Thyroid gland (tissue), 4 donors: ENCODE results near the gene PPIE. TPM values are rescaled to one million over a fixed set of nuclear protein-coding genes. Genes with fewer than 3 reads are reported as not detected.

Source experiments
- DNase-seq, 2 donors: peaks; one replicate each; pipeline ENCODE4 v3.0.0-alpha.2; 2019
- H3K27ac ChIP-seq, 3 donors: fragments of 200-600 bp; sonication (generic); 1 replicate in 2 of 3; 2 replicates in 1 of 3; pipeline ENCODE4 v1.5.1; 2016 to 2019; ENCODE audit warnings: mild to moderate bottlenecking in 1 of 3, moderate library complexity in 1 of 3
- H3K27me3 ChIP-seq: fragments of 200-600 bp; sonication (generic); one replicate; pipeline ENCODE4 v1.5.1; 2019
- H3K36me3 ChIP-seq, 2 donors: fragments of 200-600 bp; sonication (generic); one replicate each; pipeline ENCODE4 v1.5.1; 2016 to 2019
- H3K4me1 ChIP-seq, 2 donors: fragments of 200-600 bp; sonication (generic); one replicate each; pipeline ENCODE4 v1.5.1; 2017 to 2019
- H3K4me3 ChIP-seq, 3 donors: fragments of 200-600 bp; sonication (generic); replicated peaks in 1 of 3; 1 replicate in 2 of 3; 2 replicates in 1 of 3; pipeline ENCODE4 v1.5.1; 2016; ENCODE audit warnings: mild to moderate bottlenecking in 1 of 3
- H3K9me3 ChIP-seq: fragments of 200-600 bp; sonication (generic); one replicate; pipeline ENCODE4 v1.5.1; 2017
- CTCF ChIP-seq, 6 experiments: fragments of 200-600 bp in 3 of 6; fragments of 450-650 bp in 3 of 6; sonication (generic) in 3 of 6; IDR thresholded peaks; one replicate each; pipeline ENCODE4 v1.5.1; 2016 to 2019; ENCODE audit warnings: antibody characterized with exemption in 6 of 6, mild to moderate bottlenecking in 2 of 6, inconsistent platforms in 1 of 6, moderate library complexity in 1 of 6
- POLR2A ChIP-seq, 2 donors: fragments of 450-650 bp; IDR thresholded peaks; one replicate each; pipeline ENCODE4 v1.6.1; 2017; ENCODE audit warnings: antibody characterized with exemption in 2 of 2, mild to moderate bottlenecking in 2 of 2, moderate library complexity in 1 of 2
- WGBS, 2 donors: methylation state at CpG; one replicate each; pipeline ENCODE4 v1.1.5; 2017; 5-methylcytosine and 5-hydroxymethylcytosine counted together
- intact Hi-C: fragments of 100-400 bp; cut with DNase I; formaldehyde crosslinking; loops from one replicate; pipeline ENCODE4 v1.15.1; 2023
- total RNA-seq, 4 donors: library from RNA; depleted of rRNA; stranded (reverse); fragments of >200 nt; gene quantifications; one replicate each; pipeline ENCODE4 v1.2.3, GENCODE V29; 2016

PPIE gene
- total RNA-seq, 4 donors from 2014 or later, result 47.1 to 52.7 (median 50.9) TPM

GRCh38 chr1:39788758-39789570 is 50.3 kb downstream of the PPIE start, which contains the start of gene BMP8B:
BMP8B (minus strand) TSS chr1:39788865; CDS start chr1:39788485, 380 bp downstream.
- intact Hi-C loops, result no loop called here
- peak within 1 kb of the TSS; percentile 29 to 49 (median 48) for H3K4me3 ChIP-seq
- peak in 1 of 2 donors; percentile 32 for TF ChIP-seq POLR2A (IDR thresholded peaks at IDR 0.05)
- TF ChIP-seq CTCF (IDR thresholded peaks at IDR 0.05), result no peak
- H3K9me3 ChIP-seq, result no peaks in the 10 kb centered on the region
- peak within 1 kb of the TSS in 1 of 3 donors; percentile 30 for H3K27ac ChIP-seq
- 9 to 33% methylated on average over 5 to 10 of the region's 91 CpGs for WGBS, 2 donors
- DNase-seq, result peak; percentile 65 to 67
- no peaks in the 10 kb centered on the region for H3K27me3 ChIP-seq
- H3K36me3 ChIP-seq, result no peaks in the 10 kb centered on the region
- peaks cover 5 to 8% of the 10 kb centered on the region in 2 donors for H3K4me1 ChIP-seq

GRCh38 chr1:39789571-39790110 is 51.0 kb downstream of the PPIE start:
- H3K9me3 ChIP-seq, result no peaks in the 10 kb centered on the region
- DNase-seq, result no peak
- H3K27ac ChIP-seq, result peak overlapping the region in 1 of 3 donors; percentile 30
- intact Hi-C loops, result no loop called here
- 55 to 66% methylated on average over 10 to 15 of the region's 15 CpGs for WGBS, 2 donors
- H3K27me3 ChIP-seq, result no peaks in the 10 kb centered on the region
- peaks cover 5 to 8% of the 10 kb centered on the region in 2 donors for H3K4me1 ChIP-seq
- H3K36me3 ChIP-seq, result no peaks in the 10 kb centered on the region
- peak overlapping the region; percentile 29 to 49 (median 48) for H3K4me3 ChIP-seq
- no peak for TF ChIP-seq CTCF (IDR thresholded peaks at IDR 0.05)
- TF ChIP-seq POLR2A (IDR thresholded peaks at IDR 0.05), result no peak

DNA sequence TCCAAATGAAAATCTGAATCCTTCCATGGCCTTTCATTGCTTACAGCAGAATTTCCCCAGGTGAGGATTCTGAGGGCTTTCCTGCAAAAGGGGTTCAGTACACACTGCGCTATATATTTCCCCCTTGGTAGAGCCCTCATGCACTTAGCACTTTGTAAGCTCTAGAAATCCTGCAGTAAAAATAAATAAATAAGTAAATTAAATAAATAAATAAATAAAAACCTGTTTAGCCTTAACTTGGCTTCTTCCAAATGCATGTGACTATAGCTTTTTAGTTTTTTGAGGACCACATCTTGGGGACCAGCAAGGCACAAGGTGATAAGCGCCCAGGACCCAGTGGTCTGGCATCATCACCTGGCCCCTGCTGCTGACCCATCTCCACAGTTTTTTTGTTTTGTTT is 53.2 kb downstream of the PPIE start:
- DNase-seq, result no peak
- TF ChIP-seq POLR2A (IDR thresholded peaks at IDR 0.05) (no peak), CTCF (IDR thresholded peaks at IDR 0.05) (no peak)
- Histone ChIP-seq H3K27me3 (no peaks in the 10 kb centered on the region), H3K4me3 (no peak overlapping the region), H3K27ac (no peak overlapping the region), H3K9me3 (no peaks in the 10 kb centered on the region), H3K4me1 (peaks cover 5 to 8% of the 10 kb centered on the region in 2 donors), H3K36me3 (no peaks in the 10 kb centered on the region)
- intact Hi-C loops, result no loop called here
- WGBS, 2 donors, result 94 to 95% methylated on average over 2 of the region's 2 CpGs

DNA sequence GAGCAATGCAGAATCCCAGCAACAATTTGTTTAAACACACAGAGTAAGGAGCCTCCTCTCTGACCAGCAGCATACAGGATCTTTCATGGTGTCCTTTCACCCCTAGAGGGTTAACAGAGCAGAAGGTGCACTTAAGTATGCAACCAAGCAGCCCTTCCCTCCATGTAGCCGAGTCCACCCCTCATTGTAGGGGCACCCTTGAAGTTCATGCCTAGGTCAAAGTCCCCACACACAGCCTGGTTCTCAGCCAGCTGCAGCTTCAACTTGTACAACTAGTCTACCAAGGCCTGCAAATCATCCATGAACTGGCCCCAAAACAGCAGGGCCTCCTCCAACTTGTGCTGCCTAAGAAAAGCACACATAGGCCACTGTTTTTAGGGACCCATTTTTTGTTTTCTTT is 57.0 kb downstream of the PPIE start:
- DNase-seq, result peak; percentile 20 to 32
- no peak for TF ChIP-seq CTCF (IDR thresholded peaks at IDR 0.05)
- no peak for TF ChIP-seq POLR2A (IDR thresholded peaks at IDR 0.05)
- intact Hi-C loops, result no loop called here
- H3K36me3 ChIP-seq, result no peaks in the 10 kb centered on the region
- no peaks in the 10 kb centered on the region for H3K9me3 ChIP-seq
- H3K4me3 ChIP-seq, result no peak overlapping the region
- no peak overlapping the region for H3K27ac ChIP-seq
- WGBS, 2 donors, result 7 to 25% methylated on average over 1 of the region's 1 CpG
- no peaks in the 10 kb centered on the region for H3K4me1 ChIP-seq
- no peaks in the 10 kb centered on the region for H3K27me3 ChIP-seq
